A549 (cell line): ENCODE measurements around the gene VSIG8. TPM values are rescaled to one million over a fixed set of nuclear protein-coding genes. Genes with fewer than 3 reads are reported as not detected.

ENCODE experiments used
- ATAC-seq, 2 experiments: fragments of 200-7000 bp in 1 of 2; fragments of >200 bp in 1 of 2; cut with Nextera tagmentation in 1 of 2; cut with Tn5 transposase in 1 of 2; 3 replicates each; pipeline versions ENCODE4 v1.8.0 to v1.9.1; 2018 to 2020; ENCODE audit warnings: mild to moderate bottlenecking in 1 of 2, moderate library complexity in 1 of 2
- CTCF ChIA-PET: fragments of 300-600 bp; sonication (Branson Sonifier 250); formaldehyde crosslinking; extraction: SDS; loops from one replicate; lab custom pipeline; 2021; ENCODE audit warnings: antibody characterized with exemption, inconsistent platforms; lab: Yijun Ruan, JAX
- POLR2A ChIA-PET: fragments of 350-600 bp; formaldehyde crosslinking; extraction: SDS; loops from one replicate; lab custom pipeline; 2021; ENCODE audit warnings: antibody characterized with exemption, inconsistent platforms; lab: Yijun Ruan, JAX
- DNase-seq, 2 experiments: peaks; one replicate each; pipeline versions ENCODE4 v3.0.0 to v3.0.0-alpha.2; 2011 to 2016; ENCODE audit warnings: low read depth in 1 of 2, low spot score in 1 of 2
- FAIRE-seq: peaks from 2 replicates; lab custom pipeline; 2011; peaks lifted over from hg19 to GRCh38; lab: Jason Lieb, UNC
- H3K27ac ChIP-seq, 2 experiments: fragments of >200 bp; sonication (Bioruptor Twin); formaldehyde crosslinking; 3 replicates each; pipeline ENCODE4 v1.5.1; 2016 to 2017
- H3K4me1 ChIP-seq: fragments of >200 bp; sonication (Bioruptor Twin); formaldehyde crosslinking; 3 replicates; pipeline ENCODE4 v1.6.1; 2016
- H3K4me2 ChIP-seq: fragments of >200 bp; sonication (Bioruptor Twin); formaldehyde crosslinking; 3 replicates; pipeline ENCODE4 v1.6.1; 2016
- H3K4me3 ChIP-seq: fragments of >200 bp; sonication (Bioruptor Twin); formaldehyde crosslinking; 3 replicates; pipeline ENCODE4 v1.5.1; 2016
- H3K9me3 ChIP-seq: fragments of >200 bp; sonication (Bioruptor Twin); formaldehyde crosslinking; 3 replicates; pipeline ENCODE4 v1.6.1; 2016
- CEBPB ChIP-seq, 2 experiments: fragments of >200 bp in 1 of 2; sonication (Bioruptor Twin) in 1 of 2; formaldehyde crosslinking in 1 of 2; IDR thresholded peaks; 2 replicates each; pipeline ENCODE4 v1.6.1; 2012 to 2016
- CHD2 ChIP-seq: fragments of 150-350 bp; IDR thresholded peaks from 2 replicates; pipeline ENCODE4 v1.6.1; 2014; ENCODE audit warnings: low read length; ENCODE audit not compliant: partially characterized antibody
- E2F6 ChIP-seq: IDR thresholded peaks from 2 replicates; pipeline ENCODE4 v1.6.1; 2012; ENCODE audit warnings: low read depth, borderline replicate concordance
- EHMT2 ChIP-seq: fragments of 200-600 bp; sonication (generic); IDR thresholded peaks from 2 replicates; pipeline ENCODE4 v1.6.1; 2016; ENCODE audit warnings: antibody characterized with exemption, low read depth, mild to moderate bottlenecking, moderate library complexity
- EP300 ChIP-seq, 2 experiments: fragments of >200 bp; sonication (Bioruptor Twin); formaldehyde crosslinking; IDR thresholded peaks; 2 replicates in 1 of 2; 3 replicates in 1 of 2; pipeline ENCODE4 v1.6.1; 2016 to 2017
- FOSB ChIP-seq: fragments of 250-450 bp; sonication (Bioruptor Pico); IDR thresholded peaks from 2 replicates; pipeline ENCODE4 v1.5.0; 2020; ENCODE audit warnings: mild to moderate bottlenecking, moderate library complexity
- FOSL2 ChIP-seq, 2 experiments: fragments of 450-650 bp in 1 of 2; fragments of >200 bp in 1 of 2; sonication (Bioruptor Twin) in 1 of 2; formaldehyde crosslinking; IDR thresholded peaks; 2 replicates each; pipeline versions ENCODE4 v1.5.0 to v1.6.1; 2016 to 2020; ENCODE audit warnings: mild to moderate bottlenecking in 1 of 2, moderate library complexity in 1 of 2
- FOXS1 ChIP-seq: fragments of 250-450 bp; sonication (Bioruptor Pico); IDR thresholded peaks from 2 replicates; pipeline ENCODE4 v1.5.0; 2020; ENCODE audit warnings: mild to moderate bottlenecking, moderate library complexity
- HEYL ChIP-seq: fragments of 250-450 bp; sonication (Bioruptor Pico); IDR thresholded peaks from 2 replicates; pipeline ENCODE4 v1.8.0; 2021; ENCODE audit warnings: mild to moderate bottlenecking, moderate library complexity
- JUN ChIP-seq, 2 experiments: fragments of >200 bp; sonication (Bioruptor Twin); formaldehyde crosslinking; IDR thresholded peaks; 2 replicates in 1 of 2; 3 replicates in 1 of 2; pipeline ENCODE4 v1.6.1; 2016 to 2017
- JUNB ChIP-seq: fragments of >200 bp; sonication (Bioruptor Twin); formaldehyde crosslinking; IDR thresholded peaks from 2 replicates; pipeline ENCODE4 v1.6.1; 2016
- KDM5A ChIP-seq: fragments of 200-600 bp; sonication (generic); IDR thresholded peaks from 2 replicates; pipeline ENCODE4 v1.6.1; 2016; ENCODE audit warnings: antibody characterized with exemption, mild to moderate bottlenecking
- MAX ChIP-seq: IDR thresholded peaks from 2 replicates; pipeline ENCODE4 v1.6.1; 2012
- MAZ ChIP-seq: fragments of 150-350 bp; IDR thresholded peaks from 2 replicates; pipeline ENCODE4 v1.6.1; 2014; ENCODE audit warnings: antibody characterized with exemption, low read depth, low read length, borderline replicate concordance
- NFE2L2 ChIP-seq: fragments of 150-350 bp; conservative IDR thresholded peaks from 2 replicates; pipeline ENCODE4 v1.6.1; 2014; ENCODE audit warnings: low read length
- POLR2A ChIP-seq: IDR thresholded peaks from 2 replicates; pipeline ENCODE4 v1.6.1; 2012; ENCODE audit warnings: mild to moderate bottlenecking, low read length
- POLR2AphosphoS2 ChIP-seq: conservative IDR thresholded peaks from 2 replicates; pipeline ENCODE4 v1.6.1; 2012; ENCODE audit warnings: low read length, improper control_type of control experiment, inconsistent platforms
- REST ChIP-seq: fragments of 200-600 bp; sonication (generic); IDR thresholded peaks from 2 replicates; pipeline ENCODE4 v1.6.1; 2016; ENCODE audit warnings: antibody characterized with exemption, mild to moderate bottlenecking, moderate library complexity
- SMC3 ChIP-seq: fragments of >200 bp; sonication (Bioruptor Twin); formaldehyde crosslinking; IDR thresholded peaks from 3 replicates; pipeline ENCODE4 v1.6.1; 2018; ENCODE audit warnings: inconsistent platforms
- ZC3H11A ChIP-seq: fragments of 450-650 bp; IDR thresholded peaks from 2 replicates; pipeline ENCODE4 v1.6.1; 2014; ENCODE audit warnings: antibody characterized with exemption, mild to moderate bottlenecking
- ZNF302 ChIP-seq: fragments of 250-450 bp; sonication (Bioruptor Pico); IDR thresholded peaks from 2 replicates; pipeline ENCODE4 v1.9.0; 2021; ENCODE audit warnings: inconsistent platforms, mild to moderate bottlenecking, moderate library complexity
- ZSCAN20 ChIP-seq: fragments of 250-450 bp; sonication (Bioruptor Pico); IDR thresholded peaks from 2 replicates; pipeline ENCODE4 v1.8.0; 2022; ENCODE audit warnings: mild to moderate bottlenecking, moderate library complexity
- WGBS: methylation state at CpG from one replicate; pipeline ENCODE4 v1.1.6; 2017; ENCODE audit errors: missing lambda C conversion rate; 5-methylcytosine and 5-hydroxymethylcytosine counted together
- polyA plus RNA-seq, 4 experiments: library from polyadenylated mRNA; depleted of rRNA in 3 of 4; stranded (reverse); fragments of >200 nt; fragmentation: RNase III in 1 of 4; extraction: RNeasy Plus Mini Kit Qiagen cat#74134 plus additional on column Dnase treatment in 1 of 4; gene quantifications; 2 replicates in 3 of 4; 3 replicates in 1 of 4; pipeline ENCODE4 v1.2.3, GENCODE V29; 2011 to 2017
- TF ChIP-seq, protein P1 (sequence below): fragments of 150-350 bp; IDR thresholded peaks from 2 replicates; pipeline ENCODE4 v1.6.1; 2014; ENCODE audit warnings: low read depth, mild to moderate bottlenecking, low read length
- TF ChIP-seq, protein P2 (sequence below): fragments of 250-450 bp; sonication (Bioruptor Pico); IDR thresholded peaks from 2 replicates; pipeline ENCODE4 v1.5.0; 2021; ENCODE audit warnings: mild to moderate bottlenecking, moderate library complexity, borderline replicate concordance
- TF ChIP-seq, protein P3 (sequence below): fragments of 250-450 bp; sonication (Bioruptor Pico); IDR thresholded peaks from 2 replicates; pipeline ENCODE4 v1.5.0; 2020; ENCODE audit warnings: low read depth, mild to moderate bottlenecking, moderate library complexity
- TF ChIP-seq, protein P4 (sequence below): fragments of 450-650 bp; IDR thresholded peaks from 2 replicates; pipeline ENCODE4 v1.6.1; 2014; ENCODE audit warnings: antibody characterized with exemption

The VSIG8 gene
- polyA plus RNA-seq, 2 of the 4 experiments (the other 2 are of a cell fraction): 0.04 to 0.09 TPM

DNA sequence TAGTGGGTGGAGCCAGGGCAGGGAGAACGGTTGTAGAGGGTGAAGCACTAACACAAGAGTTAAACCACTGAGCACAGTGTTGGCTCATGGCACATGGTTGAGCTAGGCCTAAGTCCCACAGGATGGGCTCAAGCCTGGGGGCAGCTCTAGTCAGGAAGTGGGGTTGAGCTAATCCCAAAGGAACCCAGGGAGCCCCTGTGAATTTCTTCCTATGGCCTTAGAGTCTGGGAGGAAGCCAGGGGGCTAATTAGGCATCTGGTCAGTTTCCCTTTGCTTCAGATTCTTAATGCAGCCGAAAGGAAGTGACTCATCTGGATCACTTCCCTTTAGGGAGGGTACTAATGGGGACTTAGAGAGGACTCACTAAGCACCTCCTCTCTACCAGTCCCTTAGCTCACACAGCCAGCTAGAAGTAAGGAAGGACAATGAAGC, 27.4 kb upstream of the VSIG8 start (continued):
- TF ChIP-seq EHMT2: no peak
- no peak for TF ChIP-seq FOSL2 (IDR thresholded peaks at IDR 0.05)
- TF ChIP-seq FOSL2 (CRISPR knock-in tag; IDR thresholded peaks at IDR 0.05): no peak
- no peak for TF ChIP-seq KDM5A

DNA sequence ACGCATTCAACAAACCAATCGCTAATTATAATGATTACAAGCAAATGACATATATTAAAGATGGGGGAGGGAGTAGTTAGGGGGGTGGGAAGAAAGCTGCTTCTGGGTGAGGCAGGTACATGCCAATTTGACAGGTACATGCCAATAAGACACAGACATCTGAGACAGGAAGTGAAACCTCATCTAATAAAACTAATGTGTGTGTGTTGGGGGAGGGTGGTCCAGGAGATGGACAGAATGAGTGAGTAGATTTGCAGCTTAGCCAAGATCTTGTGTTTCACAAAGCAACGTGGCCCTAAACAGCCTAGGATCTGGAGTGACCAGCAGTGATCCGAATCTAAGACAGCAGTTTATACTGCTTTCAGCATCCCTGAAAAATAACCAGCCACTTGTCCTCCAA, 26.7 kb upstream of the VSIG8 start:
- TF ChIP-seq, protein P1, sequence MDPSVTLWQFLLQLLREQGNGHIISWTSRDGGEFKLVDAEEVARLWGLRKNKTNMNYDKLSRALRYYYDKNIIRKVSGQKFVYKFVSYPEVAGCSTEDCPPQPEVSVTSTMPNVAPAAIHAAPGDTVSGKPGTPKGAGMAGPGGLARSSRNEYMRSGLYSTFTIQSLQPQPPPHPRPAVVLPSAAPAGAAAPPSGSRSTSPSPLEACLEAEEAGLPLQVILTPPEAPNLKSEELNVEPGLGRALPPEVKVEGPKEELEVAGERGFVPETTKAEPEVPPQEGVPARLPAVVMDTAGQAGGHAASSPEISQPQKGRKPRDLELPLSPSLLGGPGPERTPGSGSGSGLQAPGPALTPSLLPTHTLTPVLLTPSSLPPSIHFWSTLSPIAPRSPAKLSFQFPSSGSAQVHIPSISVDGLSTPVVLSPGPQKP: no peak
- no peak for TF ChIP-seq POLR2AphosphoS2
- TF ChIP-seq REST: no peak
- H3K4me1 ChIP-seq: peaks cover 11% of the 10 kb centered on the region; the same call in 2 of the 3 replicates
- ATAC-seq (no peak), FAIRE-seq (no peak), DNase-seq (no peak)
- peak overlapping the region; percentile 24 to 64; a peak in 3 of 6 replicates for H3K27ac ChIP-seq
- CTCF ChIA-PET: interaction anchor here (1.0 to 14.9 kb wide), 16 partner anchors 9 to 756 kb away, joined by 3 to 565 read pairs (median 54); partner anchors contain the start of genes DUSP23, FCRL6 and IGSF9
- H3K4me3 ChIP-seq: no peak overlapping the region
- no peaks in the 10 kb centered on the region for H3K9me3 ChIP-seq
- no peak overlapping the region for H3K4me2 ChIP-seq
- POLR2A ChIA-PET: interaction anchor here (2.0 kb wide), 1 partner anchor 90 kb away, joined by 12 read pairs; no protein-coding TSS in a partner anchor
- WGBS: 92% methylated on average over 4 of the region's 4 CpGs

- CTCF ChIA-PET: interaction anchor here (1.4 to 14.9 kb wide), 2 partner anchors 8 to 85 kb away, joined by 4 to 565 read pairs; partner anchors contain the start of gene FCRL6
- WGBS: 82% methylated on average over 8 of the region's 8 CpGs
- H3K4me1 ChIP-seq: peaks cover 40% of the 10 kb centered on the region
Observed at GRCh38 chr1:159884296-159884695, 21.8 kb upstream of the VSIG8 start.

GRCh38 chr1:159883134-159883533, 20.7 kb upstream of the VSIG8 start:
- ATAC-seq (no peak), FAIRE-seq (no peak)
- no peak for TF ChIP-seq E2F6
- no peak for TF ChIP-seq JUN (IDR thresholded peaks at IDR 0.05)
- no peak for TF ChIP-seq SMC3
- no peak for TF ChIP-seq ZC3H11A
- TF ChIP-seq, protein P2, sequence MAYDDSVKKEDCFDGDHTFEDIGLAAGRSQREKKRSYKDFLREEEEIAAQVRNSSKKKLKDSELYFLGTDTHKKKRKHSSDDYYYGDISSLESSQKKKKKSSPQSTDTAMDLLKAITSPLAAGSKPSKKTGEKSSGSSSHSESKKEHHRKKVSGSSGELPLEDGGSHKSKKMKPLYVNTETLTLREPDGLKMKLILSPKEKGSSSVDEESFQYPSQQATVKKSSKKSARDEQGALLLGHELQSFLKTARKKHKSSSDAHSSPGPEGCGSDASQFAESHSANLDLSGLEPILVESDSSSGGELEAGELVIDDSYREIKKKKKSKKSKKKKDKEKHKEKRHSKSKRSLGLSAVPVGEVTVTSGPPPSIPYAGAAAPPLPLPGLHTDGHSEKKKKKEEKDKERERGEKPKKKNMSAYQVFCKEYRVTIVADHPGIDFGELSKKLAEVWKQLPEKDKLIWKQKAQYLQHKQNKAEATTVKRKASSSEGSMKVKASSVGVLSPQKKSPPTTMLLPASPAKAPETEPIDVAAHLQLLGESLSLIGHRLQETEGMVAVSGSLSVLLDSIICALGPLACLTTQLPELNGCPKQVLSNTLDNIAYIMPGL (CRISPR knock-in tag): no peak
- no peak for TF ChIP-seq EP300 (IDR thresholded peaks at IDR 0.05)
- TF ChIP-seq, protein P3, sequence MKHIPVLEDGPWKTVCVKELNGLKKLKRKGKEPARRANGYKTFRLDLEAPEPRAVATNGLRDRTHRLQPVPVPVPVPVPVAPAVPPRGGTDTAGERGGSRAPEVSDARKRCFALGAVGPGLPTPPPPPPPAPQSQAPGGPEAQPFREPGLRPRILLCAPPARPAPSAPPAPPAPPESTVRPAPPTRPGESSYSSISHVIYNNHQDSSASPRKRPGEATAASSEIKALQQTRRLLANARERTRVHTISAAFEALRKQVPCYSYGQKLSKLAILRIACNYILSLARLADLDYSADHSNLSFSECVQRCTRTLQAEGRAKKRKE (CRISPR knock-in tag): no peak
- no peak for TF ChIP-seq JUNB
- TF ChIP-seq, protein P4, sequence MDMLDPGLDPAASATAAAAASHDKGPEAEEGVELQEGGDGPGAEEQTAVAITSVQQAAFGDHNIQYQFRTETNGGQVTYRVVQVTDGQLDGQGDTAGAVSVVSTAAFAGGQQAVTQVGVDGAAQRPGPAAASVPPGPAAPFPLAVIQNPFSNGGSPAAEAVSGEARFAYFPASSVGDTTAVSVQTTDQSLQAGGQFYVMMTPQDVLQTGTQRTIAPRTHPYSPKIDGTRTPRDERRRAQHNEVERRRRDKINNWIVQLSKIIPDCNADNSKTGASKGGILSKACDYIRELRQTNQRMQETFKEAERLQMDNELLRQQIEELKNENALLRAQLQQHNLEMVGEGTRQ: no peak
- no peak for TF ChIP-seq POLR2A
- no peak for TF ChIP-seq CHD2
- TF ChIP-seq FOXS1 (CRISPR knock-in tag): no peak
- no peak for TF ChIP-seq MAX
- TF ChIP-seq MAZ: no peak

More at GRCh38 chr1:159884296-159884695, 21.8 kb upstream of the VSIG8 start:
- POLR2A ChIA-PET: no interaction called here
- ATAC-seq: no peak
- Histone ChIP-seq H3K4me3 (no peak overlapping the region), H3K9me3 (no peaks in the 10 kb centered on the region), H3K27ac (no peak overlapping the region), H3K4me2 (no peak overlapping the region)
- TF ChIP-seq EP300 (IDR thresholded peaks at IDR 0.05) (no peak), MAZ (no peak), CEBPB (IDR thresholded peaks at IDR 0.05) (no peak), NFE2L2 (no peak), ZNF302 (CRISPR knock-in tag) (no peak), HEYL (CRISPR knock-in tag) (no peak), FOSB (CRISPR knock-in tag) (no peak), ZSCAN20 (CRISPR knock-in tag) (no peak)
- FAIRE-seq: no peak
- no peak for DNase-seq

More at GRCh38 chr1:159883134-159883533, 20.7 kb upstream of the VSIG8 start:
- DNase-seq: no peak
- WGBS: 75% methylated on average over 4 of the region's 4 CpGs
- POLR2A ChIA-PET: no interaction called here
- peaks cover 39% of the 10 kb centered on the region for H3K4me1 ChIP-seq
- H3K27ac ChIP-seq: peak overlapping the region; percentile 53 to 70; a peak in 3 of 6 replicates
- no peaks in the 10 kb centered on the region for H3K9me3 ChIP-seq
- peak overlapping the region; percentile 62; the same call in 1 of the 3 replicates for H3K4me2 ChIP-seq
- CTCF ChIA-PET: interaction anchor here (5.3 to 5.8 kb wide), 2 partner anchors 8 to 85 kb away, joined by 51 to 64 read pairs; no protein-coding TSS in a partner anchor
- H3K4me3 ChIP-seq: no peak overlapping the region
